Measurements from ENCODE around the gene UBXN10.

DNA sequence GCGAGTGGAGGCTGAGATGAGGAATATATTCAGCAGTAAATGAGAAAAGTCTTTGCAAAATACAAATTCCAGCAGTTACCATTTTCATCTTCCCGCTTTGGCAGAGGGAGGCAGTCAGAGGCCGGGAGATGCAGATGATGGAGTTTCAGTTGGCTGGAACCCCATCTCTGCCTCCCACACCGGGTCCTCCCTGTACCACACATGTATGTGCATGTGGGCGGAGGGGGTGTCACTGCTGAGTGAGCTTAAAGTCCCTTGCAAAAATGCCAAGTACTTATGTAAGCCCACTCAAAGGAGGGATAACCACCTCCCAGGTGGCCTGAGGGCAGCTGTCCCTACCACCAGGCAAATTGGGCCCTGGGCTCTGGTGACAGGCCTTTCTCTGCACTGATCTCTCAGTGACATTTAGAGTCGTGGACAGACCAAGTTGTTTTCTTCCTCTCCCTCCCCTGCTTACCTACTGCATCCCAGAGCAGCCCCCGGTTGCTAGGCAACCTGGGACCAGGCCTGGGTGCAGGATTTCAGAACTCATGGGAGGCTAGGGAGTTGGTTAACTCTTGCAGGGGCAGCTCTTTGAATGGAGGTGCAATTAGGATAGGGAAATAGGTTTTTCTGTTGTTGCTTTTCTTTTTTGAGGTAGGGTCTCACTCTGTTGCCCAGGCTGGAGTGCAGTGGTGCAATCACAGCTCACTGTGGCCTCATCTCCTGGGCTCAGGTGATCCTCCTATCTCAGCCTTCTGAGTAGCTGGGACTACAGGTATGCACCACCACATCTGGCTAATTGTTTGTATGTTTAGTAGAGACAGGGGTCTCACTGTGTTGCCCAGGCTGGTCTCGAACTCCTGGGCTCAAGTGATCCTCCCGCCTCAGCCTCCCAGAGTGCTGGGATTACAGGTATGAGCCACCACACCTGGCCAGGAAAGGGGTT is 17.1 kb upstream of the UBXN10 start:
- TF ChIP-seq, protein P1, sequence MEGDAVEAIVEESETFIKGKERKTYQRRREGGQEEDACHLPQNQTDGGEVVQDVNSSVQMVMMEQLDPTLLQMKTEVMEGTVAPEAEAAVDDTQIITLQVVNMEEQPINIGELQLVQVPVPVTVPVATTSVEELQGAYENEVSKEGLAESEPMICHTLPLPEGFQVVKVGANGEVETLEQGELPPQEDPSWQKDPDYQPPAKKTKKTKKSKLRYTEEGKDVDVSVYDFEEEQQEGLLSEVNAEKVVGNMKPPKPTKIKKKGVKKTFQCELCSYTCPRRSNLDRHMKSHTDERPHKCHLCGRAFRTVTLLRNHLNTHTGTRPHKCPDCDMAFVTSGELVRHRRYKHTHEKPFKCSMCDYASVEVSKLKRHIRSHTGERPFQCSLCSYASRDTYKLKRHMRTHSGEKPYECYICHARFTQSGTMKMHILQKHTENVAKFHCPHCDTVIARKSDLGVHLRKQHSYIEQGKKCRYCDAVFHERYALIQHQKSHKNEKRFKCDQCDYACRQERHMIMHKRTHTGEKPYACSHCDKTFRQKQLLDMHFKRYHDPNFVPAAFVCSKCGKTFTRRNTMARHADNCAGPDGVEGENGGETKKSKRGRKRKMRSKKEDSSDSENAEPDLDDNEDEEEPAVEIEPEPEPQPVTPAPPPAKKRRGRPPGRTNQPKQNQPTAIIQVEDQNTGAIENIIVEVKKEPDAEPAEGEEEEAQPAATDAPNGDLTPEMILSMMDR (IDR thresholded peaks at IDR 0.05; ENCODE audit: low read depth, low read length, missing input control) = no peak
- TF ChIP-seq RAD21 (IDR thresholded peaks at IDR 0.05) (no peak), MAX (IDR thresholded peaks at IDR 0.05) (no peak), TAF1 (conservative IDR thresholded peaks at IDR 0.05) (no peak), REST (IDR thresholded peaks at IDR 0.05) (no peak), RXRA (IDR thresholded peaks at IDR 0.05) (no peak), GABPA (IDR thresholded peaks at IDR 0.05 in 1 of 2, conservative IDR thresholded peaks at IDR 0.05 in 1 of 2) (no peak), SP1 (IDR thresholded peaks at IDR 0.05) (no peak), HNF4A (conservative IDR thresholded peaks at IDR 0.05) (no peak), JUND (IDR thresholded peaks at IDR 0.05) (no peak)
- TF ChIP-seq, protein P2, sequence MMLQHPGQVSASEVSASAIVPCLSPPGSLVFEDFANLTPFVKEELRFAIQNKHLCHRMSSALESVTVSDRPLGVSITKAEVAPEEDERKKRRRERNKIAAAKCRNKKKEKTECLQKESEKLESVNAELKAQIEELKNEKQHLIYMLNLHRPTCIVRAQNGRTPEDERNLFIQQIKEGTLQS (IDR thresholded peaks at IDR 0.05) = no peak
- TF ChIP-seq, protein P3, sequence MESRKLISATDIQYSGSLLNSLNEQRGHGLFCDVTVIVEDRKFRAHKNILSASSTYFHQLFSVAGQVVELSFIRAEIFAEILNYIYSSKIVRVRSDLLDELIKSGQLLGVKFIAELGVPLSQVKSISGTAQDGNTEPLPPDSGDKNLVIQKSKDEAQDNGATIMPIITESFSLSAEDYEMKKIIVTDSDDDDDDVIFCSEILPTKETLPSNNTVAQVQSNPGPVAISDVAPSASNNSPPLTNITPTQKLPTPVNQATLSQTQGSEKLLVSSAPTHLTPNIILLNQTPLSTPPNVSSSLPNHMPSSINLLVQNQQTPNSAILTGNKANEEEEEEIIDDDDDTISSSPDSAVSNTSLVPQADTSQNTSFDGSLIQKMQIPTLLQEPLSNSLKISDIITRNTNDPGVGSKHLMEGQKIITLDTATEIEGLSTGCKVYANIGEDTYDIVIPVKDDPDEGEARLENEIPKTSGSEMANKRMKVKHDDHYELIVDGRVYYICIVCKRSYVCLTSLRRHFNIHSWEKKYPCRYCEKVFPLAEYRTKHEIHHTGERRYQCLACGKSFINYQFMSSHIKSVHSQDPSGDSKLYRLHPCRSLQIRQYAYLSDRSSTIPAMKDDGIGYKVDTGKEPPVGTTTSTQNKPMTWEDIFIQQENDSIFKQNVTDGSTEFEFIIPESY (IDR thresholded peaks at IDR 0.05) = no peak

Data from liver (tissue), 3 donors.